Activated CD8-positive, alpha-beta memory T cell treated with anti-CD3 and anti-CD28 coated beads, Interleukin-2, amount 50 U/mL, for 24 hours (primary cell): ENCODE data around the gene GPC1.

ENCODE experiments used
- DNase-seq: peaks from one replicate; pipeline ENCODE4 v3.0.0-alpha.2; 2020; ENCODE audit errors: extremely low read depth

GPC1 gene

DNA sequence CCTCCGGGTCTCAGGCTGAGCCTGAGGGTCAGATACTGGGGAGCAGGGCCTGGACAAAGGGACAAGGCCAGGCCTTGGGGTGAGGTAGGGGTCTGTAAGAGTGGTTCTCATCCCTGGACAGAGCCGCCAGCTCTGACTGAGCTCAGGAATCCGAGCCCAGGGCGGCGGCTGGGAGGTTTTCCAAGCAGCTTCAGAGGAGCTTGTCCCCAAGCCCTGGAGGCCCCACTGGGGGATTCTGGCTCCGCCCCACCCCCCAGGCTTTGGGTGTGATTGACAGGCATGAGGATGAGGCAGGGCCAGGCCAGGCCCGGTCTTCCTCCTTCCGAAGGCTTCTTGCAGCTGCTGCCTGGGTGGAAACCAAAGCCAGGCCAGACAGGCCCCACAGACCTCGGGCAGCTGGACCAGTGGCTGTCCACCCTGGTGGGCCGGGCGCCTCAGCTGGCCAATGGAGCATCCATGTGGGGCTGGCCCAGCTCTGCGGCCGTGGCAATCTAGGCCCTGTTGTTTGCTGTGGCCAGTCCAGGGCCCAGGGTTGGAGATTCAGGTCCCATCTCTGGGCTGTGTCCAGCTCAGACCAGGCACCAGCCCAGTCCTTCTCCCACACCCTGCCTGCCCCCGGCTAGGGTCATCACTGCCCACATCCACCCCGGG lies 23.1 kb upstream of the GPC1 start:
- DNase-seq = no peak

GRCh38 chr2:240412975-240413812 lies 22.3 kb upstream of the GPC1 start:
- no peak for DNase-seq

GRCh38 chr2:240413813-240414429 lies 21.5 kb upstream of the GPC1 start:
- DNase-seq = no peak

DNA sequence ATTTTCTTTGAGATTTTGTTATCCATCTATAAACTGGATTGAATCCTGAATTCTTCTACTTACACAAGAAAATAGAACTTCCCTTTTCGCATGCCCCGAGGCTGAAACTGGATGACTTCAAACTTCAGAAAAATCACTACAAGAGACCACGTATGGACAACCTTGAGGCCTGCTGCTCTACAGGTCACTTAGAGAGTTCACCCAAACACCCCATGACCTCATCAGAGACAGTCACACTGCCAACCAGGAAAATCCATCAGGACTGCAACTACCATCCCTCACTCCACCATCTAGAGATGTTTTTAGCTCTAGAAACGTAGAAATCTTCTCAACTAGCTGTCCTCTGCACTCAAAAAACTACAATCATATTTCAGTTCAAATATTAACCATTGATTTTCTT lies 18.6 kb upstream of the GPC1 start:
- DNase-seq = no peak

DNA sequence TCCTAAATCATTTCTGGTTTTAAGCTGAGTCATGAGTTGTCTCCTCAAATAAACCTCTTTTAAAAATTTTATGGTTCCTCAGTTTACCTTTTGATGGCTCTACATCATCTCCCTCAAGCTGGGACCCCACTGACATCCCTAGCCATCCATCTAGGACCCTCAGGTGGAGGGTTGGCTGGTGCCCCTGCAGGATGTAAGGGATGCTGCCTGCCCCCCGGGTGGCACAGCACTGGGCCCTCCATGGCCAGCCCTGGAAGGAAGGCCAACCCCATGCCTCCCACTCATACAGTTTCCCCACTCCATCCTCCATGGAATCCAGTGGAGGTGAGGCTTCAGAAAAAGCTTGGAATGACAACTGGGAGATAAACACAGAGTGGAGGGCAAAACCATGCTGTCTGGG lies 17.2 kb upstream of the GPC1 start:
- no peak for DNase-seq

DNA sequence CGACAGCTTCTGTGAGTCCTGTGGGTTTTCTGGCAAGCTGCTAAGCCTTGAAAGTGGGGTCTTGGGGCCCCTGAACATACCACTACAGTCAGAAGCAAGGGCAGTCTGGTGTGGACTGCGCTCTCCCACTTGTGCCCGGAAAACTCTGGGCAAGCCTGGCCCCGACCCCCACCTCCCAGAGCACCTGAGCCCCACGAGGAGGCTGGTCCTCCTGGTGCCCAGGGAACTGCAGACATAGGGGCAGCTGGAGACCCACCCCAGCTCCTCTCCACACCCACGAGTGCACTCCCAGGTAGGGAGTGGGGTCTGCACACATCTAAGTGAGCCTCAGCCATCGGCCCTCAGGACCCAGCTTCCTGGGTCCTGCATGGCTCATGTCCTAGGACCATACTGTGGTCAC lies 16.2 kb upstream of the GPC1 start:
- no peak for DNase-seq

DNA sequence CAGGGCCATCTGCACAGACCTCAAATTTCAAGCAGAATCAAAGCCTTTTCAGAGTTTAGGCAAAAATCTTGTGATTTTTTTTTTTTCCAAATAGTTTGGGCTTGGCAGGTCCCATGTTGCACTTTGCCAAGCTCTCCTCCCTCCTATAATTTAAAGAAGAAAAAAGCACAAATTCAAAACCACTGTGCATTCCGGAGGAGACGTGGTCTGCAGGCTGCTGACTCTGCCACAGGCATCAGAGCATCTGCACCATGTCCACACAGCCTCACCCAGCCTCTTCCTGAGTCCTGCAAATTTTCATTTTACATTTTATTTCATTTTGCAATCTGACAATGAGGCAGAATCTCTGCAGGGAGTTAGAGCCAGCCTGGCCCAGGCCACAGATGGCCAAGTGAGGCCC lies 15.7 kb upstream of the GPC1 start:
- no peak for DNase-seq

GRCh38 chr2:240420206-240421104 lies 15.0 kb upstream of the GPC1 start:
- no peak for DNase-seq

GRCh38 chr2:240421381-240421780 lies 14.1 kb upstream of the GPC1 start:
- DNase-seq = no peak

DNA sequence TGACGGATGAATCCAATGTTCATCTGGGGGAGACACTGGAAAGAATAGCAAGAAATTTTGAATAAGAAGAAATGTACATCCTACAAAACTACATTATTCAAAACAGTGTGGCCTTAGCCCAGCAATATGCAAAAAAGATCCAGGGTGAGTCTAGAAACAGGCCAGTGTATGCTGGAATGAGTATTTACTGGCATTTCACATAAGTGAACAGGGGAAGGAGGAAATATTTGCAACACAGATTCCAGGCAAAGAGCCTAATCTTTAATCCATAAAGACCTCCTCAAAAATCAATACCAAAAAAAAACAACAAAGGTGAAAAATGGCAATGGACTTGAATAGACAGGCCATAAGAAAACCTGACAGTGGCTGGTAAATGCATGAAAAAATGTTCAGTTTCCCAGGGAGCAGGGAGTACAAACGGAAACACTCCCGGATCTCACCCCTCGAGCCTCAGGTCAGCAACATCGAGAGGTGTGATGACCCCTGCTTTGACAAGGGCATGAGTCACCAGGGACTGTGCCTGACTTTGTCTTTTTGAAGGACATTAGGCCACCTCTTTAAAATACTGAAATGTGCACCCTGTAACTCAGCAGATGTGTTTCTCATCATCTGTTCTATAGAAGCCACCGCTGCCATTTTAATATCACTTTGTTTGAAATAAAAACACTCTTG lies 12.7 kb upstream of the GPC1 start:
- no peak for DNase-seq

- no peak for DNase-seq
Measured at GRCh38 chr2:240423788-240424191, 11.7 kb upstream of the GPC1 start.

GRCh38 chr2:240424341-240425235 lies 10.9 kb upstream of the GPC1 start:
- DNase-seq = no peak

DNA sequence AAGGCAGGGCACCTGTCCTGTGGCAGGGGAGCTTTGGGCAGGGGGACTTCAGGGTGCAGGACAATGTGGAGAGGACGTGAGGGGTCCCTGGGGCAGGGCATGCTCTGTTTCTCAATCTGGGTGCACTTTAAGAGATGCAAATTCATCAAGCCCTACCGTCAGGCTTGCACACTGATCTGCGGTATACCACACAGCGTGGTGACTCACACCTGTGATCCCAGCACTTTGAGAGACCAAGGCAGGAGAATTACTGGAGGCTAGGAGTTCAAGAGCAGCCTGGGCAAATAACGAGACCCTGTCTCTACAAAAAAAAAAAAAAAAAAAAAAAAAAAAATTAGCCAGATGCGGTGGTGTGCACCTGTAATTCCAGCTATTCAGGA lies 10.2 kb upstream of the GPC1 start:
- no peak for DNase-seq

- DNase-seq = no peak
Measured at GRCh38 chr2:240425697-240426096, 9.8 kb upstream of the GPC1 start.

- DNase-seq = no peak
Measured at GRCh38 chr2:240426845-240427721, 8.4 kb upstream of the GPC1 start.

GRCh38 chr2:240427729-240428128 lies 7.7 kb upstream of the GPC1 start:
- no peak for DNase-seq

DNA sequence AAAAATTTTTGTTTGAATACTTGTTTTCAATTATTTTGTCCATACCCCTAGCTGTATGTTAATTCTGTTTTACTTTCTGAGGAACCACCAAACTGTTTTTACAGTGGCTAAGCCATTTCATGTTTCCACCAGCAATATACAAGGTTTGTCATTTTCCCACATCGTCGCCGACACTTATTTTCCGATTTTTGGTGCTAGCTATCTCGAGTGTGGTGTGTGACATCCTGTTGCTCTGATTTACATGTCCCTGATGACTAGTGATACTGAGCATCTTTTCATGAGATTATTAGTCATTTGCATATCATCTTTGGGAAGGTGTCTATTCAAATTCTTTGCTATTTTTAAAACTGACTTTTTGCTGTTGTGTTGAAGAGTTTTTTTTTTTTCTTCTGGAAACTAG lies 7.2 kb upstream of the GPC1 start:
- no peak for DNase-seq

DNA sequence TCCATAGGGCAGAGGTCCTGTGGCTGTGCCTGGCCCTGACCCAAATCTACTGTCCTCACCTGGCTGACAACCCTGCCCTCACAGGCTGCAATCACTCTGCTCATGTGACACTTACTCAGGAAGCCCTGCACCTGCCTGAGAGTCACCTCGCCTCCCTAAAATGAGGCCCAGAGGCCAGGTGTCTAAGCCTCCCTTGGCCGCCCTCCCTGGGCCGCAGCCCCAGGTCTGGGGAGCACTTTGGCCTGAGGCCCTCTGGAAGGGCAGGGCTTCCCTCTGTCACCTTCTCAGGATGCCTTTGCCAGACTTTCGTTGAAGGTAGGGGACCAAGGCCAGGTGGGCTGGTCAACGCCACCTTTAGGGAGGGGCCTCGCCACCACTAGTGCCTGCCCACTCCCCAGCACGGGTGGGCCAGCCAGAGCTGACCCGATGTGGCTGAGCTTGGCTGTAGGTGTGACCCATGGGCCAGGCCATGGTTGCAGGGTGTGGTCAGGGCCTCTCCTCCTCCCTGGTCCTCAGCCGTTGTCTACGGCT lies 6.1 kb upstream of the GPC1 start:
- DNase-seq = no peak

- DNase-seq = no peak
Measured at GRCh38 chr2:240429872-240430491, 5.5 kb upstream of the GPC1 start.
